ENCODE data around the gene PIGV.

PIGV gene

DNA sequence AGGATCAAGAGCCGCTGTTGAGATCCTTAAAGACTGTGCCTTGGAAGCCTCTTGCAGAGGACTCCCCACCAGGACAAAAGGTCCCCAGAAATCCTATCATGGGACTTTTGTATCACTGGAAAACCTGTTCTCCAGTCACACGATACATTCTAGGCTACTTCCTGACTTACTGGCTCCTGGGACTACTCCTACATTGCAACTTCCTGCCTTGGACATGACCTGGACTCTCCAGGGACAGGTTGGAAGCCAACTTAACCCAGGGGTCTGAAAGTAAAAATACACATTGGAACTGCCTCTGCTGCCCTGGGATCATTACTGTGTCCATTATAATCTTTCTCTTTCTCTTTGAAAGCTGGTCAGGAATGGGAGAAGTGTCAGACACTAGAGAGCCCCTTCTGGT is 9.9 kb downstream of the PIGV start (continued):
- TF ChIP-seq, protein P1, sequence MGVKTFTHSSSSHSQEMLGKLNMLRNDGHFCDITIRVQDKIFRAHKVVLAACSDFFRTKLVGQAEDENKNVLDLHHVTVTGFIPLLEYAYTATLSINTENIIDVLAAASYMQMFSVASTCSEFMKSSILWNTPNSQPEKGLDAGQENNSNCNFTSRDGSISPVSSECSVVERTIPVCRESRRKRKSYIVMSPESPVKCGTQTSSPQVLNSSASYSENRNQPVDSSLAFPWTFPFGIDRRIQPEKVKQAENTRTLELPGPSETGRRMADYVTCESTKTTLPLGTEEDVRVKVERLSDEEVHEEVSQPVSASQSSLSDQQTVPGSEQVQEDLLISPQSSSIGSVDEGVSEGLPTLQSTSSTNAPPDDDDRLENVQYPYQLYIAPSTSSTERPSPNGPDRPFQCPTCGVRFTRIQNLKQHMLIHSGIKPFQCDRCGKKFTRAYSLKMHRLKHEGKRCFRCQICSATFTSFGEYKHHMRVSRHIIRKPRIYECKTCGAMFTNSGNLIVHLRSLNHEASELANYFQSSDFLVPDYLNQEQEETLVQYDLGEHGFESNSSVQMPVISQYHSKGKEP (tag by site-specific recombination; IDR thresholded peaks at IDR 0.05) = no peak
- TF ChIP-seq ZNF433 (tag by site-specific recombination; IDR thresholded peaks at IDR 0.05; ENCODE audit: low read depth) (no peak), ZIC2 (tag by site-specific recombination; IDR thresholded peaks at IDR 0.05) (no peak), ZNF560 (tag by site-specific recombination; IDR thresholded peaks at IDR 0.05; ENCODE audit: borderline replicate concordance) (no peak)

DNA sequence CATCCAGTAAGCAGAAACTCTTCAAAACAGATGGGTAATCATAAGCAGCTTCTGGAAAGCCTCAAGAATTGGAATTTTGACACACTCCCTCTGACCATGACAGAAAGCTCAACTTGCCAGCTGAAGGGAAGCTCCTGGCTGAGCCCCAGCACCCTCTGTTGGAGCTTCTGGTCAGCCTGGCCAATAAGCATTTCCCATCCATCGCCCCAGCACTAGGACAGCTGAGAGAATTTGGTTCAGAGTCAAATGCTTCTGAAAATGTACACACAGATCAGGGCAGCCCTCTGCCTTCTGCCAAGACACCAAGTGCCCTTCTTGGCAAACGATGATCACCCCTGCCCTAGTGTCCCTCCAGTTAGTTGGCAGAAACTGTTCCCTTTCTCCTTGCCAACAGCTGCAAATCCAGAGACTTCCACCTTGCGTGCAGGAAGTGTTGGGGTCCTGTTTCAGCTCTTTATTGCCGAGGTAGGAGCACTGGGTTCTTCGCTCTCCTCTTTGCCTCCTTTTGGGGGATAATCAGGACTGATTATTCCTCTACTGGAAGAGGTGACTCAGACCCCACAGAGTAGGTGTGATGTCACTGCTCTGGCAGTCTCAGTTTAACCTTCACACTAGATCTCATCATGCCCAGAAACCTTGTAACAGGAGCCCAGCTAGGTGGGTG is 11.9 kb downstream of the PIGV start:
- H3K9me3 ChIP-seq (ENCODE audit: control insufficient read depth, insufficient read depth, low read depth, low read length) = no peaks in the 10 kb centered on the region
- ChIA-PET POLR2A (interaction anchor here (1.1 to 1.6 kb wide), 3 partner anchors 12 to 101 kb away, joined by 3 to 7 read pairs (median 4); partner anchors contain the start of gene PIGV), CTCF (interaction anchor here (0.9 to 7.7 kb wide), 7 partner anchors 11 to 215 kb away, joined by 3 to 54 read pairs (median 5); no protein-coding TSS in a partner anchor)
- no peak overlapping the region for H3K27ac ChIP-seq (ENCODE audit: extremely low read depth, low read depth, low read length)
- peaks cover 0 to 11% of the 10 kb centered on the region in 2 experiments; a peak in 2 of 3 replicates for H3K36me3 ChIP-seq (ENCODE audit: control insufficient read depth in 2 of 2, insufficient read depth in 1 of 2, low read length in 2 of 2)
- H3K4me1 ChIP-seq (ENCODE audit: control insufficient read depth, insufficient read depth, low read length) = peaks cover 3% of the 10 kb centered on the region; the same call in 1 of the 2 replicates
- TF ChIP-seq ZNF558 (tag by site-specific recombination; IDR thresholded peaks at IDR 0.05) (peak; percentile 11; the same call in 1 of the 2 replicates), FEZF1 (tag by site-specific recombination; IDR thresholded peaks at IDR 0.05) (0 out of 2 replicates have a peak, but pooled peaks have one; percentile 14), ZNF701 (tag by site-specific recombination; IDR thresholded peaks at IDR 0.05) (no peak), ZFP69B (tag by site-specific recombination; IDR thresholded peaks at IDR 0.05) (0 out of 2 replicates have a peak, but pooled peaks have one; percentile 8), ZNF140 (tag by site-specific recombination; IDR thresholded peaks at IDR 0.05) (no peak), IKZF3 (tag by site-specific recombination; IDR thresholded peaks at IDR 0.05) (peak; percentile 42; the same call in 1 of the 2 replicates), ZBTB48 (tag by site-specific recombination; IDR thresholded peaks at IDR 0.05) (peak; percentile 94), ZBTB7A (tag by site-specific recombination; IDR thresholded peaks at IDR 0.05; ENCODE audit: low read depth) (no peak), ZNF112 (tag by site-specific recombination; IDR thresholded peaks at IDR 0.05) (no peak), ZBTB21 (tag by site-specific recombination; IDR thresholded peaks at IDR 0.05) (peak; percentile 81), ZEB2 (tag by site-specific recombination; IDR thresholded peaks at IDR 0.05) (peak; percentile 86), GLIS1 (tag by site-specific recombination; IDR thresholded peaks at IDR 0.05) (peak; percentile 89), ZNF610 (tag by site-specific recombination; IDR thresholded peaks at IDR 0.05; ENCODE audit: borderline replicate concordance) (no peak), ZFP37 (tag by site-specific recombination; IDR thresholded peaks at IDR 0.05) (0 out of 2 replicates have a peak, but pooled peaks have one; percentile 13), GLIS2 (tag by site-specific recombination; IDR thresholded peaks at IDR 0.05) (peak; percentile 53; the same call in 1 of the 2 replicates), ZNF707 (tag by site-specific recombination; IDR thresholded peaks at IDR 0.05) (no peak), ZBTB20 (tag by site-specific recombination; IDR thresholded peaks at IDR 0.05) (peak; percentile 62), ZNF629 (tag by site-specific recombination; IDR thresholded peaks at IDR 0.05) (peak; percentile 90), ZNF366 (tag by site-specific recombination; conservative IDR thresholded peaks at IDR 0.05) (peak; percentile 83), ZNF335 (tag by site-specific recombination; conservative IDR thresholded peaks at IDR 0.05) (peak; percentile 67; the same call in 1 of the 2 replicates), ZNF600 (tag by site-specific recombination; IDR thresholded peaks at IDR 0.05) (0 out of 2 replicates have a peak, but pooled peaks have one; percentile 39), ZNF660 (tag by site-specific recombination; IDR thresholded peaks at IDR 0.05) (peak; percentile 73; the same call in 1 of the 2 replicates), ZNF416 (tag by site-specific recombination; IDR thresholded peaks at IDR 0.05) (no peak), ZNF830 (tag by site-specific recombination; IDR thresholded peaks at IDR 0.05; ENCODE audit: low read depth) (no peak), SP7 (tag by site-specific recombination; IDR thresholded peaks at IDR 0.05) (peak; percentile 63)
- TF ChIP-seq, protein P2, sequence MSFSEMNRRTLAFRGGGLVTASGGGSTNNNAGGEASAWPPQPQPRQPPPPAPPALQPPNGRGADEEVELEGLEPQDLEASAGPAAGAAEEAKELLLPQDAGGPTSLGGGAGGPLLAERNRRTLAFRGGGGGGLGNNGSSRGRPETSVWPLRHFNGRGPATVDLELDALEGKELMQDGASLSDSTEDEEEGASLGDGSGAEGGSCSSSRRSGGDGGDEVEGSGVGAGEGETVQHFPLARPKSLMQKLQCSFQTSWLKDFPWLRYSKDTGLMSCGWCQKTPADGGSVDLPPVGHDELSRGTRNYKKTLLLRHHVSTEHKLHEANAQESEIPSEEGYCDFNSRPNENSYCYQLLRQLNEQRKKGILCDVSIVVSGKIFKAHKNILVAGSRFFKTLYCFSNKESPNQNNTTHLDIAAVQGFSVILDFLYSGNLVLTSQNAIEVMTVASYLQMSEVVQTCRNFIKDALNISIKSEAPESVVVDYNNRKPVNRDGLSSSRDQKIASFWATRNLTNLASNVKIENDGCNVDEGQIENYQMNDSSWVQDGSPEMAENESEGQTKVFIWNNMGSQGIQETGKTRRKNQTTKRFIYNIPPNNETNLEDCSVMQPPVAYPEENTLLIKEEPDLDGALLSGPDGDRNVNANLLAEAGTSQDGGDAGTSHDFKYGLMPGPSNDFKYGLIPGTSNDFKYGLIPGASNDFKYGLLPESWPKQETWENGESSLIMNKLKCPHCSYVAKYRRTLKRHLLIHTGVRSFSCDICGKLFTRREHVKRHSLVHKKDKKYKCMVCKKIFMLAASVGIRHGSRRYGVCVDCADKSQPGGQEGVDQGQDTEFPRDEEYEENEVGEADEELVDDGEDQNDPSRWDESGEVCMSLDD (tag by site-specific recombination; IDR thresholded peaks at IDR 0.05) = 0 out of 2 replicates have a peak, but pooled peaks have one; percentile 17
- TF ChIP-seq, protein P3, sequence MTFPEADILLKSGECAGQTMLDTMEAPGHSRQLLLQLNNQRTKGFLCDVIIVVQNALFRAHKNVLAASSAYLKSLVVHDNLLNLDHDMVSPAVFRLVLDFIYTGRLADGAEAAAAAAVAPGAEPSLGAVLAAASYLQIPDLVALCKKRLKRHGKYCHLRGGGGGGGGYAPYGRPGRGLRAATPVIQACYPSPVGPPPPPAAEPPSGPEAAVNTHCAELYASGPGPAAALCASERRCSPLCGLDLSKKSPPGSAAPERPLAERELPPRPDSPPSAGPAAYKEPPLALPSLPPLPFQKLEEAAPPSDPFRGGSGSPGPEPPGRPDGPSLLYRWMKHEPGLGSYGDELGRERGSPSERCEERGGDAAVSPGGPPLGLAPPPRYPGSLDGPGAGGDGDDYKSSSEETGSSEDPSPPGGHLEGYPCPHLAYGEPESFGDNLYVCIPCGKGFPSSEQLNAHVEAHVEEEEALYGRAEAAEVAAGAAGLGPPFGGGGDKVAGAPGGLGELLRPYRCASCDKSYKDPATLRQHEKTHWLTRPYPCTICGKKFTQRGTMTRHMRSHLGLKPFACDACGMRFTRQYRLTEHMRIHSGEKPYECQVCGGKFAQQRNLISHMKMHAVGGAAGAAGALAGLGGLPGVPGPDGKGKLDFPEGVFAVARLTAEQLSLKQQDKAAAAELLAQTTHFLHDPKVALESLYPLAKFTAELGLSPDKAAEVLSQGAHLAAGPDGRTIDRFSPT (tag by site-specific recombination; IDR thresholded peaks at IDR 0.05) = peak; percentile 88
- no peak overlapping the region for H3K4me3 ChIP-seq (ENCODE audit: low read depth, low read length)
